ENCODE results near the gene CADM1. TPM values are rescaled to one million over a fixed set of nuclear protein-coding genes. Genes with fewer than 3 reads are reported as not detected.

The CADM1 gene
- total RNA-seq, 1 experiment from 2014 or later = 0.79 TPM

- POLR2A ChIA-PET = no interaction called here
- no peak for DNase-seq (ENCODE audit: low read depth, low spot score)
Observed at GRCh38 chr11:115541518-115541917, 37.3 kb upstream of the CADM1 start.

GRCh38 chr11:115539844-115540243 lies 35.6 kb upstream of the CADM1 start:
- no peak overlapping the region for H3K4me3 ChIP-seq (replicated peaks in 1 of 2; ENCODE audit: low read depth in 1 of 2, low read length in 2 of 2)
- no peak overlapping the region for H3K27ac ChIP-seq (ENCODE audit: low read depth, low read length)
- POLR2A ChIA-PET = no interaction called here
- RAD21 ChIA-PET (ENCODE audit: low non-redundant PET in 1 of 2, low total read pairs in 2 of 2, uncharacterized antibody in 2 of 2, unreplicated experiment in 2 of 2) = no interaction called here
- no TSS peak for BruUV-seq (replicated peaks)
- intact Hi-C loops (cut with micrococcal nuclease) = no loop called here
- H3K9me3 ChIP-seq (ENCODE audit: control insufficient read depth in 1 of 2, insufficient read depth in 1 of 2, low read depth in 1 of 2, low read length in 2 of 2) = peaks cover 3 to 10% of the 10 kb centered on the region in 2 experiments; a peak in 2 of 4 replicates
- no peaks in the 10 kb centered on the region for H3K36me3 ChIP-seq (ENCODE audit: control insufficient read depth in 1 of 2, insufficient read depth in 2 of 2, low read length in 2 of 2)
- no peak overlapping the region for H2AFZ ChIP-seq (ENCODE audit: low read depth, low read length, poor library complexity, severe bottlenecking)
- CTCF ChIA-PET = no interaction called here
- H4K20me1 ChIP-seq (ENCODE audit: insufficient read depth) = no peaks in the 10 kb centered on the region
- TF ChIP-seq FOSL1 (IDR thresholded peaks at IDR 0.05; ENCODE audit: low read depth) (no peak), SRF (IDR thresholded peaks at IDR 0.05; ENCODE audit: low read depth) (no peak), SP1 (IDR thresholded peaks at IDR 0.05; ENCODE audit: low read depth) (no peak), JUND (IDR thresholded peaks at IDR 0.05) (no peak), CEBPB (IDR thresholded peaks at IDR 0.05; ENCODE audit: low read depth) (no peak), SIN3A (IDR thresholded peaks at IDR 0.05; ENCODE audit: low read depth) (no peak), EGR1 (IDR thresholded peaks at IDR 0.05; ENCODE audit: low read depth) (no peak)
- DNase-seq (ENCODE audit: low read depth, low spot score) (no peak), ATAC-seq (no peak)
- H3K9ac ChIP-seq (ENCODE audit: low read length) = no peak overlapping the region
- H3K4me1 ChIP-seq (ENCODE audit: control insufficient read depth in 1 of 2, insufficient read depth in 2 of 2, low read length in 2 of 2) = no peaks in the 10 kb centered on the region
- H3K79me2 ChIP-seq (ENCODE audit: insufficient read depth, low read length) = no peaks in the 10 kb centered on the region
- H3K4me2 ChIP-seq (ENCODE audit: low read length) = no peak overlapping the region
- no peaks in the 10 kb centered on the region for H3K27me3 ChIP-seq (ENCODE audit: insufficient read depth, low read length)
- H3K9me2 ChIP-seq (ENCODE audit: insufficient read depth) = no peaks in the 10 kb centered on the region

More at GRCh38 chr11:115541518-115541917, 37.3 kb upstream of the CADM1 start:
- intact Hi-C loops (cut with micrococcal nuclease) = no loop called here
- no peak overlapping the region for H3K4me3 ChIP-seq (replicated peaks in 1 of 2; ENCODE audit: low read depth in 1 of 2, low read length in 2 of 2)
- H3K79me2 ChIP-seq (ENCODE audit: insufficient read depth, low read length) = no peaks in the 10 kb centered on the region
- no peaks in the 10 kb centered on the region for H3K36me3 ChIP-seq (ENCODE audit: control insufficient read depth in 1 of 2, insufficient read depth in 2 of 2, low read length in 2 of 2)
- no peak for ATAC-seq
- no peak overlapping the region for H3K9ac ChIP-seq (ENCODE audit: low read length)
- H2AFZ ChIP-seq (ENCODE audit: low read depth, low read length, poor library complexity, severe bottlenecking) = no peak overlapping the region
- RAD21 ChIA-PET (ENCODE audit: low non-redundant PET in 1 of 2, low total read pairs in 2 of 2, uncharacterized antibody in 2 of 2, unreplicated experiment in 2 of 2) = no interaction called here
- no TSS peak for BruUV-seq (replicated peaks)
- H3K4me2 ChIP-seq (ENCODE audit: low read length) = no peak overlapping the region
- H4K20me1 ChIP-seq (ENCODE audit: insufficient read depth) = no peaks in the 10 kb centered on the region
- H3K27me3 ChIP-seq (ENCODE audit: insufficient read depth, low read length) = no peaks in the 10 kb centered on the region
- CTCF ChIA-PET = no interaction called here
- no peak overlapping the region for H3K27ac ChIP-seq (ENCODE audit: low read depth, low read length)
- no peaks in the 10 kb centered on the region for H3K4me1 ChIP-seq (ENCODE audit: control insufficient read depth in 1 of 2, insufficient read depth in 2 of 2, low read length in 2 of 2)
- H3K9me2 ChIP-seq (ENCODE audit: insufficient read depth) = no peaks in the 10 kb centered on the region
- H3K9me3 ChIP-seq (ENCODE audit: control insufficient read depth in 1 of 2, insufficient read depth in 1 of 2, low read depth in 1 of 2, low read length in 2 of 2) = peaks cover 4 to 7% of the 10 kb centered on the region in 2 experiments; a peak in 2 of 4 replicates
- no peak for TF ChIP-seq EZH2 (IDR thresholded peaks at IDR 0.05)
- no peak for TF ChIP-seq TCF7L2 (IDR thresholded peaks at IDR 0.05; ENCODE audit: borderline replicate concordance, extremely low read depth, insufficient read depth, insufficient read length)
- no peak for TF ChIP-seq SRF (IDR thresholded peaks at IDR 0.05; ENCODE audit: low read depth)
- TF ChIP-seq SIN3A (IDR thresholded peaks at IDR 0.05; ENCODE audit: low read depth) = no peak
- TF ChIP-seq EZH2phosphoT487 (IDR thresholded peaks at IDR 0.05; ENCODE audit: borderline replicate concordance) = no peak
- no peak for TF ChIP-seq ZFX (IDR thresholded peaks at IDR 0.05)
- no peak for TF ChIP-seq POLR2AphosphoS5 (IDR thresholded peaks at IDR 0.05; ENCODE audit: low read depth, low read length)
- no peak for TF ChIP-seq FOSL1 (IDR thresholded peaks at IDR 0.05; ENCODE audit: low read depth)
- no peak for TF ChIP-seq ELF1 (IDR thresholded peaks at IDR 0.05; ENCODE audit: borderline replicate concordance, low read depth)
- no peak for TF ChIP-seq CBX3 (IDR thresholded peaks at IDR 0.05; ENCODE audit: low read depth)

Data from HCT116 (cell line).